BLaER1 (cell line): ENCODE measurements around the gene CFAP298.

ENCODE experiments used
- H3K27ac ChIP-seq: shearing (Covaris generic); formaldehyde crosslinking; 2 replicates; pipeline ENCODE4 v1.8.1; 2022
- H3K27me3 ChIP-seq: shearing (Covaris generic); formaldehyde crosslinking; 2 replicates; pipeline ENCODE4 v1.8.1; 2022
- H3K36me3 ChIP-seq: shearing (Covaris generic); formaldehyde crosslinking; 2 replicates; pipeline ENCODE4 v1.8.1; 2022
- H3K4me1 ChIP-seq: shearing (Covaris generic); formaldehyde crosslinking; 2 replicates; pipeline ENCODE4 v1.8.1; 2022
- H3K4me2 ChIP-seq: shearing (Covaris generic); formaldehyde crosslinking; 2 replicates; pipeline ENCODE4 v1.8.1; 2022
- H3K4me3 ChIP-seq: shearing (Covaris generic); formaldehyde crosslinking; 2 replicates; pipeline ENCODE4 v1.8.1; 2022
- H3K9ac ChIP-seq: shearing (Covaris generic); formaldehyde crosslinking; 2 replicates; pipeline ENCODE4 v1.8.1; 2022
- H3K9me3 ChIP-seq: shearing (Covaris generic); formaldehyde crosslinking; 2 replicates; pipeline ENCODE4 v1.8.1; 2022
- H4K20me1 ChIP-seq: shearing (Covaris generic); formaldehyde crosslinking; 2 replicates; pipeline ENCODE4 v1.8.1; 2022
- Cebpa-rat ChIP-seq: shearing (Covaris generic); IDR thresholded peaks from 2 replicates; pipeline ENCODE4 v1.8.1; 2022

Gene CFAP298

GRCh38 chr21:32599526-32599925 lies 12.7 kb downstream of the CFAP298 start:
- Histone ChIP-seq H3K36me3 (peaks cover 64% of the 10 kb centered on the region), H4K20me1 (peaks cover 45% of the 10 kb centered on the region), H3K27ac (no peak overlapping the region), H3K9ac (no peak overlapping the region), H3K4me2 (no peak overlapping the region), H3K27me3 (no peaks in the 10 kb centered on the region), H3K4me3 (no peak overlapping the region), H3K9me3 (no peaks in the 10 kb centered on the region), H3K4me1 (peaks cover 8% of the 10 kb centered on the region)
- no peak for TF ChIP-seq Cebpa-rat

GRCh38 chr21:32599091-32599490 lies 13.1 kb downstream of the CFAP298 start:
- Histone ChIP-seq H3K4me2 (no peak overlapping the region), H3K4me1 (peaks cover 8% of the 10 kb centered on the region), H3K9me3 (no peaks in the 10 kb centered on the region), H3K27me3 (no peaks in the 10 kb centered on the region), H3K9ac (no peak overlapping the region), H3K36me3 (peaks cover 60% of the 10 kb centered on the region), H4K20me1 (peaks cover 41% of the 10 kb centered on the region), H3K27ac (no peak overlapping the region), H3K4me3 (no peak overlapping the region)
- TF ChIP-seq Cebpa-rat: no peak

GRCh38 chr21:32597205-32597604 lies 15.0 kb downstream of the CFAP298 start:
- H3K36me3 ChIP-seq: peaks cover 41% of the 10 kb centered on the region
- H3K4me1 ChIP-seq: peaks cover 8% of the 10 kb centered on the region
- no peak overlapping the region for H3K4me3 ChIP-seq
- no peak overlapping the region for H3K9ac ChIP-seq
- no peak for TF ChIP-seq Cebpa-rat
- peaks cover 29% of the 10 kb centered on the region for H4K20me1 ChIP-seq
- H3K9me3 ChIP-seq: no peaks in the 10 kb centered on the region
- H3K27ac ChIP-seq: no peak overlapping the region
- H3K27me3 ChIP-seq: no peaks in the 10 kb centered on the region
- H3K4me2 ChIP-seq: no peak overlapping the region

GRCh38 chr21:32595431-32595830 lies 16.7 kb downstream of the CFAP298 start:
- Histone ChIP-seq H3K27ac (no peak overlapping the region), H3K36me3 (peaks cover 31% of the 10 kb centered on the region), H3K4me2 (no peak overlapping the region), H3K9ac (no peak overlapping the region), H4K20me1 (peaks cover 18% of the 10 kb centered on the region; the same call in 1 of the 2 replicates), H3K4me3 (no peak overlapping the region), H3K27me3 (no peaks in the 10 kb centered on the region), H3K4me1 (peaks cover 8% of the 10 kb centered on the region), H3K9me3 (no peaks in the 10 kb centered on the region)
- no peak for TF ChIP-seq Cebpa-rat

- Histone ChIP-seq H3K27me3 (no peaks in the 10 kb centered on the region), H3K9me3 (no peaks in the 10 kb centered on the region), H4K20me1 (peaks cover under 1% of the 10 kb centered on the region; the same call in 1 of the 2 replicates), H3K27ac (no peak overlapping the region), H3K4me3 (no peak overlapping the region), H3K4me1 (no peaks in the 10 kb centered on the region), H3K9ac (no peak overlapping the region), H3K36me3 (peaks cover 13% of the 10 kb centered on the region), H3K4me2 (no peak overlapping the region)
- TF ChIP-seq Cebpa-rat: no peak
Observed at GRCh38 chr21:32593690-32594089, 18.5 kb downstream of the CFAP298 start.

- Histone ChIP-seq H3K27me3 (no peaks in the 10 kb centered on the region), H3K36me3 (0 out of 2 replicates have a peak, but pooled peaks cover 8% of the 10 kb centered on the region), H4K20me1 (no peaks in the 10 kb centered on the region), H3K9ac (no peak overlapping the region), H3K4me3 (no peak overlapping the region), H3K4me1 (no peaks in the 10 kb centered on the region), H3K9me3 (no peaks in the 10 kb centered on the region), H3K27ac (no peak overlapping the region), H3K4me2 (no peak overlapping the region)
- TF ChIP-seq Cebpa-rat: no peak
Observed at GRCh38 chr21:32592929-32593502, 19.2 kb downstream of the CFAP298 start.

GRCh38 chr21:32590130-32590529 lies 22.0 kb downstream of the CFAP298 start:
- no peaks in the 10 kb centered on the region for H3K9me3 ChIP-seq
- TF ChIP-seq Cebpa-rat: no peak
- no peaks in the 10 kb centered on the region for H4K20me1 ChIP-seq
- no peak overlapping the region for H3K27ac ChIP-seq
- H3K4me2 ChIP-seq: no peak overlapping the region
- H3K4me3 ChIP-seq: no peak overlapping the region
- no peak overlapping the region for H3K9ac ChIP-seq
- H3K4me1 ChIP-seq: no peaks in the 10 kb centered on the region
- peaks cover 7% of the 10 kb centered on the region; the same call in 1 of the 2 replicates for H3K36me3 ChIP-seq
- H3K27me3 ChIP-seq: no peaks in the 10 kb centered on the region

GRCh38 chr21:32587651-32588050 lies 24.5 kb downstream of the CFAP298 start:
- Histone ChIP-seq H3K9me3 (no peaks in the 10 kb centered on the region), H3K9ac (no peak overlapping the region), H4K20me1 (no peaks in the 10 kb centered on the region), H3K27ac (no peak overlapping the region), H3K36me3 (peaks cover 7% of the 10 kb centered on the region; the same call in 1 of the 2 replicates), H3K27me3 (no peaks in the 10 kb centered on the region), H3K4me1 (no peaks in the 10 kb centered on the region), H3K4me3 (no peak overlapping the region), H3K4me2 (no peak overlapping the region)
- no peak for TF ChIP-seq Cebpa-rat

- Histone ChIP-seq H3K4me2 (no peak overlapping the region), H4K20me1 (no peaks in the 10 kb centered on the region), H3K9ac (no peak overlapping the region), H3K4me3 (no peak overlapping the region), H3K9me3 (no peaks in the 10 kb centered on the region), H3K4me1 (no peaks in the 10 kb centered on the region), H3K36me3 (peaks cover 7% of the 10 kb centered on the region; the same call in 1 of the 2 replicates), H3K27me3 (no peaks in the 10 kb centered on the region), H3K27ac (no peak overlapping the region)
- TF ChIP-seq Cebpa-rat: no peak
Observed at GRCh38 chr21:32587120-32587519, 25.1 kb downstream of the CFAP298 start.

- Histone ChIP-seq H3K9ac (no peak overlapping the region), H3K4me2 (no peak overlapping the region), H3K27ac (no peak overlapping the region), H3K4me1 (no peaks in the 10 kb centered on the region), H4K20me1 (no peaks in the 10 kb centered on the region), H3K27me3 (no peaks in the 10 kb centered on the region), H3K4me3 (no peak overlapping the region), H3K9me3 (no peaks in the 10 kb centered on the region), H3K36me3 (peaks cover 7% of the 10 kb centered on the region; the same call in 1 of the 2 replicates)
- TF ChIP-seq Cebpa-rat: no peak
Observed at GRCh38 chr21:32585970-32586369, 26.2 kb downstream of the CFAP298 start.
